ENCODE data around the gene ADAMTSL3. TPM values are rescaled to one million over a fixed set of nuclear protein-coding genes. Genes with fewer than 3 reads are reported as not detected.

ADAMTSL3 gene
- total RNA-seq, 2 experiments from 2014 or later, result not detected

DNA sequence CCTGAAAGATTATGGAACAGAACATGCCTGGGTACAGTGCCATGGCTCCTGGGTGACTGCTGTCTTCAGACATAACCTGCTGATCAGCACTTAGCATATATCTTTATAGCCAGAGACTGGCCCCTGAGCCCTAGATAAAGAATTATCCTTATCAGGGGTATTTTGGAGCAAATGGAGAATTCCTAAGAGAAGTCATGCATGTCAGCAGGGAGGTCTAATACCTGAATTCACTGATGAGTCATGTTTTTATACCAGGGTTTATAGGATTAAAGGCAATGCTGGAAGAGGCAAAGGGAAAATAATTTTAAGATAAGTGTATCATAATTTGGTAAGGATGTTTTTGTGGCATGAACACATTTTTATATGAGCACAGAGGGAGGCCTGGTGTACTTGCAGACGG is 159.8 kb downstream of the ADAMTSL3 start:
- peaks cover 1% of the 10 kb centered on the region for H3K27me3 Mint-ChIP-seq
- no peaks in the 10 kb centered on the region for H3K9me3 Mint-ChIP-seq

GRCh38 chr15:83815506-83815905 is 161.6 kb downstream of the ADAMTSL3 start:
- no peaks in the 10 kb centered on the region for H3K36me3 Mint-ChIP-seq
- no peaks in the 10 kb centered on the region for H3K9me3 Mint-ChIP-seq
- H3K4me1 Mint-ChIP-seq, result no peaks in the 10 kb centered on the region
- H3K4me3 Mint-ChIP-seq, result no peak overlapping the region
- H3K27ac Mint-ChIP-seq, result no peak overlapping the region
- no peaks in the 10 kb centered on the region for H3K27me3 Mint-ChIP-seq
- POLR2A ChIA-PET, result no interaction called here
- no peak for DNase-seq
- ATAC-seq (ENCODE audit: low read depth), result no peak

More for the DNA sequence above, 159.8 kb downstream of the ADAMTSL3 start:
- DNase-seq (no peak), ATAC-seq (ENCODE audit: low read depth) (no peak)
- Mint-ChIP-seq H3K4me1 (no peaks in the 10 kb centered on the region), H3K36me3 (no peaks in the 10 kb centered on the region), H3K4me3 (no peak overlapping the region), H3K27ac (no peak overlapping the region)
- POLR2A ChIA-PET, result no interaction called here

DNA sequence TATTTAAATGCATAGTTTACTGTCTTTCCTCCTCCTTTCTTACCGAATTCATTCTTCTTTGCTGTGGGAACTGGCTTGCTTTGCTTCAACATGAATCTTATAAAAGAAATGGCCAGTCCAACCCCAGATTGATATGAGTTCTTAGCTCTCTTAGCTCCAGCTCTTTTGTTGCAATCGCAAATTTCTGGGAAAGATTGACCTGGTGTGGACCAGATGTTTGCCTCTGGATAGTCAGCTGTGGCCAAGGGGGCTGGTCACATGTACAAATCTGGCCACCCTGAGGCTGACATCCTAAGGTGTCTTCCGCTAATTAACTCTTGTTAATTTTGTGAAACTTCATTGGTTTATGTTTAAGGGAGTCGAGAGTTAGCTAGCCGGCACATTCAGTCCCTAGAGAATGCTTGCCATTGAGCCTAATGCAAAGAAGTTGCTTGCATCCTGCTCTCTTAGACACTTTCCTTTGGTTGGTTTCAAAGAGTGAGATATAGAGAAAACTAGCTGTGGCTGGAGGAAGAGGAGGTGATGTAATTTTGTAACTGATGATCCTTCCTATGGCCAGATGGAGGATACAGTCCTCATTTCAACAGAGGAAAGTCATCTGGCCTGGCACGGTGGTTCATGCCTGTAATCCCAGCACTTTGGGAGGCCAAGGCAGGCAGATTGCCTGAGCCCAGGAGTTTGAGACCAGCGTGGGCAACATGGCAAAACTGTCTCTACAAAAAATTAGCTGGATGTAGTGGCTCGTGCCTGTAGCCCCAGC is 162.4 kb downstream of the ADAMTSL3 start:
- POLR2A ChIA-PET, result no interaction called here
- no peak overlapping the region for H3K4me3 Mint-ChIP-seq
- ATAC-seq (ENCODE audit: low read depth), result no peak
- H3K4me1 Mint-ChIP-seq, result no peaks in the 10 kb centered on the region
- no peaks in the 10 kb centered on the region for H3K36me3 Mint-ChIP-seq
- no peaks in the 10 kb centered on the region for H3K9me3 Mint-ChIP-seq
- no peaks in the 10 kb centered on the region for H3K27me3 Mint-ChIP-seq
- H3K27ac Mint-ChIP-seq, result no peak overlapping the region
- DNase-seq, result no peak

DNA sequence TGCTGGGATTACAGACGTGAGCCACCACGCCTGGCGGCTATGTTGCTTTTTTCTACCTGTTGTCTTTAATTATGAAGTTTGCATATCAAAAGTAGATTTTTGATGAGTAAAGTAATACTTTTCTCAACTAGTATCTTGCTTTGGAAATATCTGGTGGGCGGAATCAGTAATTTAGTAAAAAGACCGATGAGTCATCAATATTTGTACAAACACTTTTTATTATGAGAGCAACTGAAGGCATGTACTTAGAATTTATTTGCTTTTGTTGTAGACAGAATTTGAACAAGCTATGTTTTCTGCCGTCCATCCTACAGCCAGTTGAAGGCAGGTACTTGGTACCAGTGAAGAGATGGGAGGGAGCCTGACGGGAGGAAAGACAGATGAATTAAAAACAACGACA is 164.7 kb downstream of the ADAMTSL3 start:
- DNase-seq (no peak), ATAC-seq (ENCODE audit: low read depth) (no peak)
- Mint-ChIP-seq H3K4me3 (no peak overlapping the region), H3K36me3 (no peaks in the 10 kb centered on the region), H3K4me1 (no peaks in the 10 kb centered on the region), H3K27ac (no peak overlapping the region), H3K9me3 (peaks cover 3% of the 10 kb centered on the region), H3K27me3 (no peaks in the 10 kb centered on the region)
- POLR2A ChIA-PET, result no interaction called here

- DNase-seq (no peak), ATAC-seq (ENCODE audit: low read depth) (no peak)
- peaks cover 4% of the 10 kb centered on the region for H3K9me3 Mint-ChIP-seq
- no peak overlapping the region for H3K27ac Mint-ChIP-seq
- H3K36me3 Mint-ChIP-seq, result no peaks in the 10 kb centered on the region
- no peak overlapping the region for H3K4me3 Mint-ChIP-seq
- H3K4me1 Mint-ChIP-seq, result no peaks in the 10 kb centered on the region
- POLR2A ChIA-PET, result no interaction called here
- peaks cover 6% of the 10 kb centered on the region for H3K27me3 Mint-ChIP-seq
Measured at GRCh38 chr15:83830381-83830780, 176.5 kb downstream of the ADAMTSL3 start.

DNA sequence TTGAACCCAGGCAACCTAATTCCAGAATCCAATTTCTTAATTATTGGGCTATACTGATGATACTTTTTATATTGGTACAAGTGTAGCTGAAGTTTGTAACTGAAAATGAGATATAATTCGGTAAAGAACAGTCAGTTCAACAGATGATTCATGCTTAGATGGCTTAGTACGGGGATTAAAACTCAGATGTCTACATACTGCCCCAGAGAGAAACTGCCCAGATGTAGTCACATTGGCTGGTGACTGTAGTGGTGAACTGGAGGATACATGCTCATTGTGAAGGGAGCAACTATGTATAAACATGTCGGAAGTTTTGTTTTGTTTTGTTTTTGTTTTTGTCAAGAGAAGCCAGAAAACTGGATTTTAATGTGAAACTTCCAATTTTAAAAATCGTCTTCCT is 179.6 kb downstream of the ADAMTSL3 start:
- H3K36me3 Mint-ChIP-seq, result no peaks in the 10 kb centered on the region
- peaks cover 6% of the 10 kb centered on the region for H3K27me3 Mint-ChIP-seq
- no peak for DNase-seq
- H3K9me3 Mint-ChIP-seq, result no peaks in the 10 kb centered on the region
- H3K4me1 Mint-ChIP-seq, result no peaks in the 10 kb centered on the region
- H3K27ac Mint-ChIP-seq, result no peak overlapping the region
- H3K4me3 Mint-ChIP-seq, result no peak overlapping the region
- ATAC-seq (ENCODE audit: low read depth), result no peak
- POLR2A ChIA-PET, result no interaction called here

DNA sequence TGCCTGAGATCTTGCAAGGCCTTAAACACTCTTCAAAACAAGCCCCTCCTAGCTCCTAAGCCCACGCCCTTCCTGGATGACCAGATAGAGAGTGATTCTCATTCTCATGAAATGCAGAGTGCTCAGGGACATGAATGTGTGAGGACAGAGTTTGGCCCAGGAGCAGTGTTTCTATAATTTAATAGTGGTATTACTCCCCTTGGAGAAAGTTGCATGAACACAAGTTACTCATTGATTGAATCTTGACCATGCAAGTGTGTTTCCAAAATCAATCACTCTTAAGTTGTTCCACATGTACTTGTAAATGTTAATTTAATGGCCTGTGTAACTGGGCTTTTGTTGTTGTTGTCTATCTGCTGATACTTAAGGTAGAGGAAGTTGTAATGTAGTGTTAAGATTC is 181.6 kb downstream of the ADAMTSL3 start:
- no peaks in the 10 kb centered on the region for H3K36me3 Mint-ChIP-seq
- no peak for ATAC-seq (ENCODE audit: low read depth)
- H3K4me3 Mint-ChIP-seq, result no peak overlapping the region
- H3K9me3 Mint-ChIP-seq, result no peaks in the 10 kb centered on the region
- peaks cover 3% of the 10 kb centered on the region for H3K27me3 Mint-ChIP-seq
- no peak for DNase-seq
- no peak overlapping the region for H3K27ac Mint-ChIP-seq
- H3K4me1 Mint-ChIP-seq, result no peaks in the 10 kb centered on the region
- POLR2A ChIA-PET, result no interaction called here

- Mint-ChIP-seq H3K4me3 (no peak overlapping the region), H3K36me3 (no peaks in the 10 kb centered on the region), H3K9me3 (no peaks in the 10 kb centered on the region), H3K27me3 (peaks cover 3% of the 10 kb centered on the region), H3K4me1 (no peaks in the 10 kb centered on the region), H3K27ac (no peak overlapping the region)
- POLR2A ChIA-PET, result no interaction called here
- no peak for ATAC-seq (ENCODE audit: low read depth)
- no peak for DNase-seq
Measured at GRCh38 chr15:83837945-83838571, 184.1 kb downstream of the ADAMTSL3 start.

DNA sequence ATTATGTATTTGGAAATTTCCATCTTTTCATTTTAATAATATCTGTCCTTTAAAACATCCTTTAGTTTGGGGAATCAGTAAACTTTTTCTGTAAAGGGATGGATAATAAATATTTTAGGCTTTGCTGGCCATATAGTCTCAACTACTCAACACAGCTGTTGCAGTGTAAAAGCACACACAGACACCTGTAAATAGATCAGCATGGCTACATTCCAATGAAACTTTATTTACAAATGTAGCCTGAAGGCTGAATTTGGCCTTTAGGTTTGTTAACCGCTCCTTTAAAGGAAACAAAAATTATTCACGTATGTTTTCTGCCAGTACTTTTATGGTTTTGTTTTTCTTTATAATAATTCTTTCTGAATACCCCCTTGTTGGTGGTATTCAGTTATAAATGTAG is 184.8 kb downstream of the ADAMTSL3 start:
- POLR2A ChIA-PET, result no interaction called here
- DNase-seq (no peak), ATAC-seq (ENCODE audit: low read depth) (no peak)
- no peaks in the 10 kb centered on the region for H3K9me3 Mint-ChIP-seq
- H3K4me1 Mint-ChIP-seq, result no peaks in the 10 kb centered on the region
- peaks cover 3% of the 10 kb centered on the region for H3K27me3 Mint-ChIP-seq
- H3K36me3 Mint-ChIP-seq, result no peaks in the 10 kb centered on the region
- H3K27ac Mint-ChIP-seq, result no peak overlapping the region
- no peak overlapping the region for H3K4me3 Mint-ChIP-seq

DNA sequence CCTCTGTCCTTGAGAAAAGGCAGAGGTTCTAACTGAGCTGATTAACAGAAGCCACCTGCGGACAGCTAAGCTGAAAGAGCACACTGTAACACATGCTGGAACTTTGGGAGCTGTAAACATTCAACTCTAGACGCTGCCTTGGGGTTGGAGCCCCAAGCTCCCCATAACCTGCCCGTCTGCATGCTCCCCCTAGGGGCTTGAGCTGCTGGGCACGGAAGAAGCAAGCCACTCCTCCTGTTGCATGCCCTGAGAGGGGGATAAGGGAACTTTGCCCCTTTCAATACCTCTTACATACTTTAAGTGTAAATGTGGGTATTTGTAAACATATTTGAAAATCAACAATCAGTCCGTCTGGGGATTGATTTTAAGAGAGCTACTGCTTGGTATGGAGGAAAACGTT is 188.4 kb downstream of the ADAMTSL3 start:
- H3K4me3 Mint-ChIP-seq, result no peak overlapping the region
- no peak overlapping the region for H3K27ac Mint-ChIP-seq
- ATAC-seq (ENCODE audit: low read depth) (no peak), DNase-seq (no peak)
- H3K9me3 Mint-ChIP-seq, result no peaks in the 10 kb centered on the region
- peaks cover 3% of the 10 kb centered on the region for H3K27me3 Mint-ChIP-seq
- POLR2A ChIA-PET, result no interaction called here
- no peaks in the 10 kb centered on the region for H3K36me3 Mint-ChIP-seq
- no peaks in the 10 kb centered on the region for H3K4me1 Mint-ChIP-seq

GRCh38 chr15:83843471-83843871 is 189.5 kb downstream of the ADAMTSL3 start:
- POLR2A ChIA-PET, result no interaction called here
- Mint-ChIP-seq H3K4me1 (no peaks in the 10 kb centered on the region), H3K4me3 (no peak overlapping the region), H3K27me3 (peaks cover 3% of the 10 kb centered on the region), H3K36me3 (no peaks in the 10 kb centered on the region), H3K9me3 (no peaks in the 10 kb centered on the region), H3K27ac (no peak overlapping the region)
- ATAC-seq (ENCODE audit: low read depth) (no peak), DNase-seq (no peak)

DNA sequence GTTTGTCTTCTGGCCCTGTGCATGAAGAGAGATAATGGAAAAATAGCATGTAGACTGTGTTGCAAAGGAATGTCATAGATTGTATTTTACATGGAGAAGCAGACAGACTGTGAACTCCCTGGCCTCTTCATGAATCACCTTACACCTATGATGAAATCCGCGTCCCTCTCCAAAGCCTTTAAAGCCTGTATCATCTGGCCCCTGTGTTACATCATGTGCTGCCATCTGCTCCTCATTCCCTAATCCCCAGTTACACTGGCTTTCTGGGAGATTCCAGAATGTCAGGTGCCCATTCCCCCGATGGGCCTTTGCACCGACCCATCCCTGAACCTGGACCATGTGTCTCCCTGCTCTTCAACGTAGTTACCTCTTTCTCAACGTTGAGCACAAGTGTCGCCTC is 190.8 kb downstream of the ADAMTSL3 start:
- no peak overlapping the region for H3K27ac Mint-ChIP-seq
- DNase-seq (no peak), ATAC-seq (ENCODE audit: low read depth) (no peak)
- H3K4me3 Mint-ChIP-seq, result no peak overlapping the region
- POLR2A ChIA-PET, result no interaction called here
- no peaks in the 10 kb centered on the region for H3K4me1 Mint-ChIP-seq
- H3K9me3 Mint-ChIP-seq, result no peaks in the 10 kb centered on the region
- no peaks in the 10 kb centered on the region for H3K36me3 Mint-ChIP-seq
- H3K27me3 Mint-ChIP-seq, result no peaks in the 10 kb centered on the region

GRCh38 chr15:83845230-83845629 is 191.3 kb downstream of the ADAMTSL3 start:
- Mint-ChIP-seq H3K9me3 (no peaks in the 10 kb centered on the region), H3K27ac (no peak overlapping the region), H3K4me1 (no peaks in the 10 kb centered on the region), H3K4me3 (no peak overlapping the region), H3K27me3 (no peaks in the 10 kb centered on the region), H3K36me3 (no peaks in the 10 kb centered on the region)
- ATAC-seq (ENCODE audit: low read depth) (no peak), DNase-seq (no peak)
- POLR2A ChIA-PET, result no interaction called here

- DNase-seq, result no peak
- POLR2A ChIA-PET, result no interaction called here
- Mint-ChIP-seq H3K9me3 (no peaks in the 10 kb centered on the region), H3K36me3 (no peaks in the 10 kb centered on the region), H3K27me3 (no peaks in the 10 kb centered on the region), H3K27ac (no peak overlapping the region), H3K4me1 (no peaks in the 10 kb centered on the region), H3K4me3 (no peak overlapping the region)
- ATAC-seq (ENCODE audit: low read depth), result no peak
Measured at GRCh38 chr15:83846847-83847246, 192.9 kb downstream of the ADAMTSL3 start.
